ENCODE measurements around the gene ANKEF1.

- TF ChIP-seq CTCF (IDR thresholded peaks at IDR 0.05; ENCODE audit: low read length) (no peak), EZH2 (IDR thresholded peaks at IDR 0.05; ENCODE audit: borderline replicate concordance, low read length) (no peak)
Observed at GRCh38 chr20:10014431-10014830, 20.4 kb upstream of the ANKEF1 start.

Data from OCI-LY1 (cell line).